ENCODE measurements around the gene FAHD2A. TPM values are rescaled to one million over a fixed set of nuclear protein-coding genes. Genes with fewer than 3 reads are reported as not detected.

The FAHD2A gene, protein sequence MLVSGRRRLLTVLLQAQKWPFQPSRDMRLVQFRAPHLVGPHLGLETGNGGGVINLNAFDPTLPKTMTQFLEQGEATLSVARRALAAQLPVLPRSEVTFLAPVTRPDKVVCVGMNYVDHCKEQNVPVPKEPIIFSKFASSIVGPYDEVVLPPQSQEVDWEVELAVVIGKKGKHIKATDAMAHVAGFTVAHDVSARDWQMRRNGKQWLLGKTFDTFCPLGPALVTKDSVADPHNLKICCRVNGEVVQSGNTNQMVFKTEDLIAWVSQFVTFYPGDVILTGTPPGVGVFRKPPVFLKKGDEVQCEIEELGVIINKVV
- total RNA-seq (2021; ENCODE audit: unreplicated experiment) (25.4 TPM), Bru-seq, nascent RNA (percentile 80 among the genes with signal in this experiment), BruChase-seq, experiment 1, labeled RNA remaining after a 6-hour chase (percentile 63 among the genes with signal in this experiment), BruChase-seq, experiment 2, labeled RNA remaining after a 2-hour chase (percentile 78 among the genes with signal in this experiment)
- 31.9 and 32.0 TPM in 2 replicates for polyA plus RNA-seq (2012)
- long read RNA-seq, full-length matches to known transcripts: 17 of 38 reads
- long read RNA-seq, partial matches to known transcripts: 5 of 38 reads
- long read RNA-seq, other reads (novel, unspliced or antisense): 16 of 38 reads

GRCh38 chr2:95402370-95403203, at the start of gene FAHD2A:
FAHD2A (plus strand) TSS chr2:95402708; CDS start chr2:95405559, 2,851 bp downstream.
- Histone ChIP-seq H3K4me1 (ENCODE audit: control insufficient read depth in 1 of 2, insufficient read depth in 2 of 2, low read length in 2 of 2) (peaks cover 8 to 12% of the 10 kb centered on the region in 2 experiments), H3K36me3 (ENCODE audit: control insufficient read depth in 1 of 2, insufficient read depth in 2 of 2, low read length in 2 of 2) (peaks cover under 1 to 2% of the 10 kb centered on the region in 2 experiments; a peak in 2 of 4 replicates), H3K9me2 (ENCODE audit: insufficient read depth) (no peaks in the 10 kb centered on the region), H3K9ac (ENCODE audit: low read length) (peak within 1 kb of the TSS; percentile 96), H3K79me2 (ENCODE audit: insufficient read depth, low read length) (peaks cover 34% of the 10 kb centered on the region), H3K9me3 (ENCODE audit: control insufficient read depth in 1 of 2, insufficient read depth in 1 of 2, low read depth in 1 of 2, low read length in 2 of 2) (no peaks in the 10 kb centered on the region), H3K4me3 (replicated peaks in 1 of 2; ENCODE audit: low read depth in 1 of 2, low read length in 2 of 2) (peak within 1 kb of the TSS; percentile 97 to 100), H3K4me2 (ENCODE audit: low read length) (peak within 1 kb of the TSS; percentile 93), H4K20me1 (ENCODE audit: insufficient read depth) (no peaks in the 10 kb centered on the region), H2AFZ (ENCODE audit: low read depth, low read length, poor library complexity, severe bottlenecking) (peak within 1 kb of the TSS; percentile 41), H3K27ac (ENCODE audit: low read depth, low read length) (peak within 1 kb of the TSS; percentile 75), H3K27me3 (ENCODE audit: insufficient read depth, low read length) (no peaks in the 10 kb centered on the region)
- intact Hi-C loops (cut with micrococcal nuclease): no loop called here
- ChIA-PET CTCF (interaction anchor here (0.8 to 4.3 kb wide), 4 partner anchors 9 to 171 kb away, joined by 3 to 29 read pairs (median 8); no protein-coding TSS in a partner anchor), POLR2A (interaction anchor here (1.7 kb wide), 2 partner anchors 13 to 15 kb away, joined by 4 to 5 read pairs; no protein-coding TSS in a partner anchor), RAD21 (ENCODE audit: low non-redundant PET in 1 of 2, low total read pairs in 2 of 2, uncharacterized antibody in 2 of 2, unreplicated experiment in 2 of 2) (interaction anchor here in 1 of 2 experiments (1.3 kb wide), 1 partner anchor 171 kb away, joined by 3 read pairs; no protein-coding TSS in a partner anchor)
- peak; percentile 64 for TF ChIP-seq ZFX (IDR thresholded peaks at IDR 0.05)
- TF ChIP-seq RAD21 (IDR thresholded peaks at IDR 0.05; ENCODE audit: low read depth): no peak
- peak; percentile 40 for TF ChIP-seq POLR2A (IDR thresholded peaks at IDR 0.05; ENCODE audit: borderline replicate concordance, extremely low read depth, insufficient read depth, insufficient read length)
- TF ChIP-seq POLR2AphosphoS5 (IDR thresholded peaks at IDR 0.05; ENCODE audit: low read depth, low read length): peak; percentile 90
- 0 out of 2 replicates have a peak, but pooled peaks have one; percentile 63 for TF ChIP-seq MAX (IDR thresholded peaks at IDR 0.05)
- no peak for TF ChIP-seq EGR1 (IDR thresholded peaks at IDR 0.05; ENCODE audit: low read depth)
- no peak for TF ChIP-seq CBX3 (IDR thresholded peaks at IDR 0.05; ENCODE audit: low read depth)
- peak; percentile 85; the same call in 1 of the 2 replicates for TF ChIP-seq SIN3A (IDR thresholded peaks at IDR 0.05; ENCODE audit: low read depth)
- TF ChIP-seq YY1 (IDR thresholded peaks at IDR 0.05; ENCODE audit: extremely low read depth, insufficient replicate concordance, low read depth, low read length): peak; percentile 37
- peak; percentile 68 for TF ChIP-seq SRF (IDR thresholded peaks at IDR 0.05; ENCODE audit: low read depth)
- TF ChIP-seq FOSL1 (IDR thresholded peaks at IDR 0.05; ENCODE audit: low read depth): no peak
- TF ChIP-seq TCF7L2 (IDR thresholded peaks at IDR 0.05; ENCODE audit: borderline replicate concordance, extremely low read depth, insufficient read depth, insufficient read length): no peak
- TF ChIP-seq REST (IDR thresholded peaks at IDR 0.05; ENCODE audit: low read depth): no peak
- no peak for TF ChIP-seq EZH2 (IDR thresholded peaks at IDR 0.05)
- TF ChIP-seq JUND (IDR thresholded peaks at IDR 0.05): no peak
- TF ChIP-seq SP1 (IDR thresholded peaks at IDR 0.05; ENCODE audit: low read depth): no peak
- no TSS peak for BruUV-seq (replicated peaks)
- DNase-seq (ENCODE audit: low read depth, low spot score) (peak; percentile 67), ATAC-seq (peak; percentile 88)

Measured in HCT116 (cell line).